OCI-LY1 (cell line): Measurements from ENCODE around the gene TMEM167B.

ENCODE experiments used
- H2AFZ ChIP-seq: fragments of 200-600 bp; sonication (generic), shearing (Covaris generic); 2 replicates; pipeline ENCODE4 v1.6.0; 2014; ENCODE audit warnings: antibody characterized with exemption, mild to moderate bottlenecking, low read length
- H3F3A ChIP-seq: fragments of 200-600 bp; sonication (generic), shearing (Covaris generic); 2 replicates; pipeline ENCODE4 v1.6.0; 2014; ENCODE audit warnings: mild to moderate bottlenecking, antibody characterized with exemption, low read length, moderate library complexity; ENCODE audit not compliant: insufficient read depth
- H3K27ac ChIP-seq: fragments of 200-600 bp; sonication (generic); 2 replicates; pipeline ENCODE4 v1.5.1; 2014; ENCODE audit warnings: low read length, mixed run types, mild to moderate bottlenecking, low read depth; ENCODE audit not compliant: poor library complexity, severe bottlenecking
- H3K27me3 ChIP-seq: fragments of 200-600 bp; sonication (generic); 2 replicates; pipeline ENCODE4 v1.6.0; 2014; ENCODE audit warnings: antibody characterized with exemption, mild to moderate bottlenecking, low read length, moderate library complexity; ENCODE audit not compliant: insufficient read depth
- H3K36me3 ChIP-seq: fragments of 200-600 bp; sonication (generic); 2 replicates; pipeline ENCODE4 v1.6.1; 2014; ENCODE audit warnings: mild to moderate bottlenecking, antibody characterized with exemption, low read length, moderate library complexity, mixed read lengths; ENCODE audit not compliant: insufficient read depth
- H3K4me1 ChIP-seq: fragments of 200-600 bp; sonication (generic); 2 replicates; pipeline ENCODE4 v1.5.1; 2014; ENCODE audit warnings: mild to moderate bottlenecking, low read length, moderate library complexity; ENCODE audit not compliant: insufficient read depth, severe bottlenecking
- H3K4me2 ChIP-seq: fragments of 200-600 bp; sonication (generic), shearing (Covaris generic); 2 replicates; pipeline ENCODE4 v1.6.1; 2014; ENCODE audit warnings: low read length
- H3K4me3 ChIP-seq: fragments of 200-600 bp; sonication (generic); 2 replicates; pipeline ENCODE4 v1.5.1; 2014; ENCODE audit warnings: low read length, low read depth, mild to moderate bottlenecking, mixed read lengths; ENCODE audit not compliant: poor library complexity, severe bottlenecking
- H3K79me2 ChIP-seq: fragments of 200-600 bp; shearing (Covaris generic); 2 replicates; pipeline ENCODE4 v1.6.1; 2016; ENCODE audit warnings: mixed run types, low read length, mixed read lengths; ENCODE audit not compliant: insufficient read depth
- H3K9ac ChIP-seq: fragments of 200-600 bp; sonication (generic), shearing (Covaris generic); 2 replicates; pipeline ENCODE4 v1.6.1; 2014; ENCODE audit warnings: mild to moderate bottlenecking, low read length, mixed read lengths
- H3K9me2 ChIP-seq: fragments of 200-600 bp; sonication (generic), shearing (Covaris generic); 2 replicates; pipeline ENCODE4 v1.6.1; 2014; ENCODE audit warnings: low read depth, mild to moderate bottlenecking, low read length, mixed read lengths
- H3K9me3 ChIP-seq: fragments of 200-600 bp; shearing (Covaris generic); 2 replicates; pipeline ENCODE4 v1.6.1; 2014; ENCODE audit warnings: low read length, mixed read lengths
- H4K20me1 ChIP-seq: fragments of 200-600 bp; sonication (generic), shearing (Covaris generic); 2 replicates; pipeline ENCODE4 v1.6.0; 2016; ENCODE audit warnings: mild to moderate bottlenecking, low read length; ENCODE audit not compliant: insufficient read depth
- EZH2 ChIP-seq: fragments of 200-600 bp; sonication (generic), shearing (Covaris generic); IDR thresholded peaks from 2 replicates; pipeline ENCODE4 v1.8.0; 2017; ENCODE audit warnings: borderline replicate concordance, mixed run types, mild to moderate bottlenecking, antibody characterized with exemption, low read length, moderate library complexity, mixed read lengths
- TF ChIP-seq, protein P1 (sequence below): fragments of 200-600 bp; sonication (generic), shearing (Covaris generic); IDR thresholded peaks from 2 replicates; pipeline ENCODE4 v1.5.1; 2017; ENCODE audit warnings: mild to moderate bottlenecking, antibody characterized with exemption, low read length, moderate library complexity, mixed read lengths

The TMEM167B gene

GRCh38 chr1:109135940-109136339 lies 45.4 kb downstream of the TMEM167B start:
- no peaks in the 10 kb centered on the region for H4K20me1 ChIP-seq
- no peaks in the 10 kb centered on the region for H3K36me3 ChIP-seq
- H3K9ac ChIP-seq: no peak overlapping the region
- peak overlapping the region; percentile 89 for H3K27ac ChIP-seq
- peaks cover 27% of the 10 kb centered on the region for H3K4me1 ChIP-seq
- no peak for TF ChIP-seq EZH2
- TF ChIP-seq, protein P1, sequence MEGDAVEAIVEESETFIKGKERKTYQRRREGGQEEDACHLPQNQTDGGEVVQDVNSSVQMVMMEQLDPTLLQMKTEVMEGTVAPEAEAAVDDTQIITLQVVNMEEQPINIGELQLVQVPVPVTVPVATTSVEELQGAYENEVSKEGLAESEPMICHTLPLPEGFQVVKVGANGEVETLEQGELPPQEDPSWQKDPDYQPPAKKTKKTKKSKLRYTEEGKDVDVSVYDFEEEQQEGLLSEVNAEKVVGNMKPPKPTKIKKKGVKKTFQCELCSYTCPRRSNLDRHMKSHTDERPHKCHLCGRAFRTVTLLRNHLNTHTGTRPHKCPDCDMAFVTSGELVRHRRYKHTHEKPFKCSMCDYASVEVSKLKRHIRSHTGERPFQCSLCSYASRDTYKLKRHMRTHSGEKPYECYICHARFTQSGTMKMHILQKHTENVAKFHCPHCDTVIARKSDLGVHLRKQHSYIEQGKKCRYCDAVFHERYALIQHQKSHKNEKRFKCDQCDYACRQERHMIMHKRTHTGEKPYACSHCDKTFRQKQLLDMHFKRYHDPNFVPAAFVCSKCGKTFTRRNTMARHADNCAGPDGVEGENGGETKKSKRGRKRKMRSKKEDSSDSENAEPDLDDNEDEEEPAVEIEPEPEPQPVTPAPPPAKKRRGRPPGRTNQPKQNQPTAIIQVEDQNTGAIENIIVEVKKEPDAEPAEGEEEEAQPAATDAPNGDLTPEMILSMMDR: no peak
- H3K27me3 ChIP-seq: no peaks in the 10 kb centered on the region
- no peak overlapping the region for H2AFZ ChIP-seq
- H3K79me2 ChIP-seq: no peaks in the 10 kb centered on the region
- no peaks in the 10 kb centered on the region for H3F3A ChIP-seq
- H3K4me3 ChIP-seq: no peak overlapping the region
- H3K4me2 ChIP-seq: no peak overlapping the region
- H3K9me2 ChIP-seq: no peaks in the 10 kb centered on the region
- H3K9me3 ChIP-seq: no peaks in the 10 kb centered on the region

DNA sequence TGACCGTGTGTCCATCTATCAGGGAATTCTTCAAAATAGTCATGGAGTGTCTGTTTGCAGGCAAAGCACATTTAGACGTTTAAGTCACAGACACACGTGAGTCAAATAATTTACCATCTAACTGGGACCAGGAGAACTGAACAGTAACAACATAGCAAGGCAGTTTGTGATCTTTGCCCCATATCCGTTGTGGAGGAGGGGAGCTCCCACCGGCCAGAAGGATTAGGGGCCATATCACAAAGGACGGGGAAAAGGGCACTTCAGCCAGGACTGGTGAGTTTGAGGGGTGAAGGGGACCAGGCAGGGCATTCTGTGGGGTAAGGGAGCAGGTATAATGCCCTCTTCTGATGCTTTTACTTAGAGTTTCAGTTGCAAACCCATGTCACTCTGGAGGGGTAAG lies 46.2 kb downstream of the TMEM167B start:
- Histone ChIP-seq H3F3A (no peaks in the 10 kb centered on the region), H3K36me3 (no peaks in the 10 kb centered on the region), H3K9me2 (no peaks in the 10 kb centered on the region), H3K4me2 (no peak overlapping the region), H3K9me3 (no peaks in the 10 kb centered on the region), H3K79me2 (no peaks in the 10 kb centered on the region), H3K4me1 (peaks cover 27% of the 10 kb centered on the region), H3K9ac (no peak overlapping the region), H2AFZ (no peak overlapping the region), H3K4me3 (no peak overlapping the region), H3K27ac (peak overlapping the region; percentile 89), H3K27me3 (no peaks in the 10 kb centered on the region), H4K20me1 (no peaks in the 10 kb centered on the region)
- no peak for TF ChIP-seq EZH2
- TF ChIP-seq, protein P1: no peak

DNA sequence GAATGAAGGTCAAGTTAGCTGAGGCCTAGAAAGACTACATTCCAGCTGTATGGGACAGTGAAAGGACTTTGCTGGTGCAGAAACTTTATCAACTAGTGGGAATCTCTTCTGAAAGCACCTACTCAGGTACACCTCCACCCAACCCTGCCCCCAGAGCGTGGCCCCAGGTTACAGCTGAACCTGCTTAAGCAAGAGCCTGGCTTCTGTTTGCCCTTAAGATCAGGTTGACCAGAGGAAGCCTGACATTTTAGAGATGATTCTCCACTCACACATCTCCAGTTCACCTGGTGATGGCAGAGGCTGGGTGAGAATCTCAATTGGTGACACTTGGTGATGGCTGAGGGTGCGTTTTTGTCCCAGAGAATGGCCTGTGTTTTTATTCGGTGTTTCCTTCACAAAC lies 47.4 kb downstream of the TMEM167B start:
- Histone ChIP-seq H4K20me1 (no peaks in the 10 kb centered on the region), H3K27ac (no peak overlapping the region), H2AFZ (no peak overlapping the region), H3K36me3 (peaks cover 5% of the 10 kb centered on the region; the same call in 1 of the 2 replicates), H3K9me3 (no peaks in the 10 kb centered on the region), H3K4me1 (peaks cover 27% of the 10 kb centered on the region), H3K79me2 (no peaks in the 10 kb centered on the region), H3K4me3 (no peak overlapping the region), H3K4me2 (no peak overlapping the region), H3K9ac (no peak overlapping the region), H3K9me2 (no peaks in the 10 kb centered on the region), H3F3A (no peaks in the 10 kb centered on the region), H3K27me3 (no peaks in the 10 kb centered on the region)
- TF ChIP-seq, protein P1: no peak
- TF ChIP-seq EZH2: no peak
